SK-N-MC (cell line): ENCODE data around the gene KNG1.

ENCODE experiments used
- EZH2 ChIP-seq: fragments of 200-600 bp; sonication (generic); IDR thresholded peaks from one replicate; pipeline ENCODE4 v1.6.1; 2017; ENCODE audit warnings: antibody characterized with exemption
- POLR2AphosphoS5 ChIP-seq: IDR thresholded peaks from 2 replicates; pipeline ENCODE4 v1.6.1; 2012; ENCODE audit warnings: mild to moderate bottlenecking, low read depth, low read length, borderline replicate concordance

DNA sequence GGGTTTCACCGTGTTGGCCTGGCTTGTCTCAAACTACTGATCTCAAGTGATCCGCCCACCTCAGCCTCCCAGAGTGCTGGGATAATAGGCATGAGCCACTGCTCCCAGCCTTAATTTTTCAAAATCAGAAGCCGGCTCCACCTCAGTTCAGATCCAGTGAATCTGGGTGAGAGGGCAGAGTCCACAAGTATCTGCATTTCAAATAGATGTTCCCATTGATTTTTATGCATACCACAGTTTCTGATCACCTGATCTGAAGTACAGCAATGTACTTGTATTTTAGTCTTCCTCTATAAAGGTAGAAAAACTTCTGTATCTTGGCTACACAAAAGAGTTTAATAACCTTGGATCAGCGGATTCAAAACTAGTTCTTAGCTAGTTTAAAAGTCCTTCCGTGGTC lies 62.0 kb downstream of the KNG1 start:
- TF ChIP-seq EZH2 = no peak
- TF ChIP-seq POLR2AphosphoS5 = no peak
